NCI-H226 (cell line): ENCODE results near the gene CREBZF.
"Not testable (repeated sequence)": the region's sequence is repeated elsewhere in the genome, so short reads cannot be mapped to it uniquely, and the experiment has no call there.

Experiments
- DNase-seq: peaks from one replicate; pipeline ENCODE4 v3.0.0-alpha.2; 2015

CREBZF gene

GRCh38 chr11:85664615-85665481, at the start of gene CREBZF:
TSS of gene CREBZF (minus strand) at chr11:85665129. CDS start at chr11:85664875, 254 bp downstream.
- DNase-seq: peak; percentile 92

- DNase-seq: no peak
Observed at GRCh38 chr11:85712953-85713352, 48.0 kb upstream of the CREBZF start.

GRCh38 chr11:85710917-85711316, 46.0 kb upstream of the CREBZF start:
- DNase-seq: no peak

DNA sequence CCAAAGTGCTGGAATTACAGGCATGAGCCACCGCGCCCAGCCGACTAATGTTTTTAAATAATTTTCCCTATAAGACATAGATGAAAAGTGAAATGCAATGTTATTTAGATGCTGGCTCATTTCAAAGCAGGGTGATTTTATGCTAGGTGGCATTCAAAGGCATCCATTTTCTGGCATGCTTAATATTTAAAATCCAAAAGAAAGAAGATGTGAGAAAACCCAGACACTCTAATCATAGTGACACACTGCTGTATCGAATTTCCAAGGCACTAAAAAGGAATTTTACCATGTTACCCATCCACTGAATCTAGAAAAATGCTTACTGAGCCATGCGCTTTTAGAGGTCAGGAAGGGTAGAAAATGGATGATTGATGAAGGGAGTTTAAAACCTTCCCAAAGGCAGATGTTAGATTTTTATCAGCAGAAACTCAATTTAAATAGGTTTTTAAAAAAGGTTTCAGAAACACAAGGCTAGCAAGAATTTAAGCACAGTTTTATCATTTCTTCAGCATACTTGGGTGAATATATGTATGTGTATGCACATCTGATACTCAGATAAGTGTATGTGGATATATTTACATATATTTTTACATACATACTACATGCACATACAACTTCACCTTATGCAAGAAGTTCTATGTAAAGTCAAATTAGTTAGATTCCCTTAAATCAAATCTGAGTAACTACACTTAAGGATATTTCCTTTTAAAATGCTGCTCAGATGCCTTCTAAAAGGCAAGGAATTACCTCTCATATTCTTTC, 45.2 kb upstream of the CREBZF start:
- no peak for DNase-seq

GRCh38 chr11:85705800-85706199, 40.9 kb upstream of the CREBZF start:
- no peak for DNase-seq

- DNase-seq: no peak
Observed at GRCh38 chr11:85704967-85705366, 40.0 kb upstream of the CREBZF start.

- DNase-seq: no peak
Observed at GRCh38 chr11:85699957-85700741, 35.2 kb upstream of the CREBZF start.

DNA sequence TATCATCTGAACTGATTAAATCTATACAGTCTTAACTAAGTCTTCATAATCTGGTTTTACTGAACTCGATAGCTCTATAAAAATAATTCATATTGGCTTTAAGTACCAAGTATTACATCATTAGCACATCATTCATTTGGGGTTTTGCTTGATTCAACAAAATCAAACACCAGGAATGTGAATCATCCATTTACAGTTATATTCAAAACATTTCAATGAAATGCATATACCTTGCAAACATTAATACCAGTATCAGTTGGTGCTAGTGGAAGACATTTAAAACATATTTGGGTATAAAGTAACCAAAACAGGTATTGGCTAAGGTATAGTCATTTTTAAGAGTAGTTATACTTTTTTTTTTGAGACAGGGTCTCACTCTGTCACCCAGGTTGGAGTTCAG, 33.3 kb upstream of the CREBZF start:
- DNase-seq: no peak

GRCh38 chr11:85697747-85698146, 32.8 kb upstream of the CREBZF start:
- no peak for DNase-seq

GRCh38 chr11:85695546-85695945, 30.6 kb upstream of the CREBZF start:
- DNase-seq: no peak

GRCh38 chr11:85694385-85694980, 29.6 kb upstream of the CREBZF start:
- DNase-seq: peak; percentile 16

GRCh38 chr11:85685820-85686459, 21.0 kb upstream of the CREBZF start, which contains the start of gene CCDC89:
TSS of gene CCDC89 (minus strand) at chr11:85686195. CDS start at chr11:85686130, 65 bp downstream.
- DNase-seq: peak; percentile 98

DNA sequence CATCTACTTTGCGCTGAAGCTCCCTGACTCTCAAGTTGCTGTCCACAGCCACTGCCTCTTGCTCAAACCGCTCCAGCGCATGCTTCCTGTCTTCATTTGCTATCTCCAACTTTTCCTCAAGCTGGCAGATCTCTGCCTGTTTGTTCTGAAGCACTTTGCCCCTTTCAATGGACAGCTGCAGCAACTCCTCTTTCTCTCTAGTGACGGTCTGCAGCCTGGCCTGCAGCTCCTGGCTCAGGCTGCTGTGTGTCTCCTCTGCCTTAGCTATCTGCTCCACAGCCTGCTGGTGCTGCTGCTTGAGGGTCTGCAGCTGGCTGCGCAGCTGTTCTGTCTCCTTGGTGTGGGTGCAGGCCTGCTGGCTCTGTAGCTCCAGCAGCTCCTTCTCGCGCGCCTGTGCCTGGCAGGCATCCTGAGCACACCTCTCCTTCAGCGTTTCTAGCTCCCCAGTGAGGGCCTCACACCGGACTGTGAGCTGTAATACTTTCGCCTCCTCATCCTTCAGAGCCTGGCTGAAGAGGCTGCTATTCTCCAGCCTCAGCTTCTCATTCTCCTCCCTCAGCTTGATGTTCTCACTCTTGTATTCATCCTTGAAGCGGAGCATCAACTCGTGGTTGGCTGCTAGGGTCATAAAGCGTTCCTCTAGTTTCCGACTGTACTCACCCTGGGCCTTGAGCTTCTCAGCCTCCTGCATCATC, 20.3 kb upstream of the CREBZF start:
- DNase-seq: no peak

GRCh38 chr11:85682330-85683305, 17.7 kb upstream of the CREBZF start:
- no peak for DNase-seq

DNA sequence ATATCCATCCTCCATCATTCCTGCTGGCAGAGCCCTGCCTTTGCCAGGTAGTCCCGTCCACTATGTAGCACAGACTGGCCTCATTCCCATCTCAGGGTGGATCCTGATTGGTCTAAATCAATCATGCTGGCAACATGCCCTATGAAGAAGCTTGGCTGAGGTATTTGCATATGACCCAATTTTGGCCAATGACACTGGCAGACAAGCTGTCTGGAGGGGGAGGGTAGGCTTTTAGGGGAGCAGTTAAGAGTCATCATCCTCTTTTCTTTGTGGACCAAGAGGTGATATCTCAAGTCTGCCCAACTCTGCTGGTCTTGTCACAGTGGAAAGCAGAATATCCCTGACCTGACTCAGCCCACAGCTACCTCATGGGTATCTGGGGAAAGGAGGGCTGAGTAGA, 16.0 kb upstream of the CREBZF start:
- no peak for DNase-seq

DNA sequence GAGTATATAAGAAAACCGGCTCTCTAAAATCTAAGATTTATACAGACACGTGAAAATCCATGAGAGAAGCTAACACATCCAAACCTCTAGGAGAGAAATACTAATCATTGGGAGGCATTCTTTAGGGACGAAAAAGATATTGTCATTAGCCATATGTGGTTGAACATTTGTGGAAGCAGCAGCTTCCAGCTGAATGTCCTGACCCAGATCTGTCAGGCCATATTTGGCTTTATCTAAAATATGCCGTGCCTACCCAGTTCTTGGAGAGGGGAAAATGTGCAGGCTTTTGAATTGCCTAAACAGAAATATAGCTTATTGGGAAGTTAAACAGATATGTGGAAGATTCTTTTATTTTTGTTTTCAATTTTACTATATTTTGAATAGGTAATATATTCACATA, 14.6 kb upstream of the CREBZF start:
- no peak for DNase-seq

DNA sequence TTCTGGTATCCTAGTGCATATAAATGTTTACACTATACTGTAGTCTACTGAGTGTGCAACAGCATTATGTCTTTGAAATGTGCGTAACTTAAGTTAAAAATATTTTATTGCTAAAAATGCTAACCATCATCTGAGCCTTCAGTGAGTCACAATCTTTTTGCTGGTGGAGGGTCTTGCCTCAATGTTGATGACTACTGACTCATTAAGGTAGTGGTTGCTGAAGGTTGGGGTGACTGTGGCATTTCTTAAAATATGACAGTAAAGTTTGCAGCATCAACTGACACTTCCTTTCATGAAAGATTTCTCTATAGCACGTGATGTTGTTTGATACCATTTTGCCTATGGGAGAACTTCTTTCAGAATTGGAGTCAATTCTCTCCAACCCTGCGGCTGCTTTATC, 8.5 kb upstream of the CREBZF start:
- DNase-seq: no peak

DNA sequence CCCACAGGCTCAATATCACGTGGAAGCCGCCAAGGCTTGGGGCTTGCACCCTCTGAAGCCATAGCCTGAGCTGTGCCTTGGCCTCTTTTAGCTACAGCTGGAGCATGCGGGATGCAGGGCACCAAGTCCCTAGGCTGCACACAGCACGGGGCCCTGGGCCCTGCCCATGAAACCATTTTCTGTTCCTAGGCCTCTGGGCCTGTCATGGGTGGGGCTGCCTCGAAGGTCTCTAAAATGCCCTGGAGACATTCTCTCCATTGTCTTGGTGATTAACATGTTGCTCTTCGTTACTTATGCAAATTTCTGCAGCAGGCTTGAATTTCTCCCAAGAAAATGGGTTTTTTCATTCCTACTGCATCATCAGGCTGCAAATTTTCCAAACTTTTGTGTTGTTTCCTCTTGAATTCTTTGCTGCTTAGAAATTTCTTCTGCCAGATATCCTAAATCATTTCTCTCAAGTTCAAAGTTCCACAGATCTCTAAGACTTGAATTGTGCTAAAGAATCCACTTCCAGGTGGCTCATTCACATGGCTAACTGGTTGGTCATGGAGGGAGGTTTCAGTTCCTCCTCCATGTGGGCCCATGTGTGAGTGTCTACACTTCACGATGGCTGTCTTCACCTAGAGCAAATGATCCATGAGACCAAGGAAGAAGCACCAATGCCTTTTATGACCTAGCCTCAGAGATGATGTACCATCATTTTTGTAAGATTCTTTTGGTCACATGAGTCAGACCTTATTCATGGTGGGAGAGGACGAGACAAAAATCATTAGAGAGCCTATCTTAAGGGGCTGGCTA, 7.4 kb upstream of the CREBZF start:
- no peak for DNase-seq

DNA sequence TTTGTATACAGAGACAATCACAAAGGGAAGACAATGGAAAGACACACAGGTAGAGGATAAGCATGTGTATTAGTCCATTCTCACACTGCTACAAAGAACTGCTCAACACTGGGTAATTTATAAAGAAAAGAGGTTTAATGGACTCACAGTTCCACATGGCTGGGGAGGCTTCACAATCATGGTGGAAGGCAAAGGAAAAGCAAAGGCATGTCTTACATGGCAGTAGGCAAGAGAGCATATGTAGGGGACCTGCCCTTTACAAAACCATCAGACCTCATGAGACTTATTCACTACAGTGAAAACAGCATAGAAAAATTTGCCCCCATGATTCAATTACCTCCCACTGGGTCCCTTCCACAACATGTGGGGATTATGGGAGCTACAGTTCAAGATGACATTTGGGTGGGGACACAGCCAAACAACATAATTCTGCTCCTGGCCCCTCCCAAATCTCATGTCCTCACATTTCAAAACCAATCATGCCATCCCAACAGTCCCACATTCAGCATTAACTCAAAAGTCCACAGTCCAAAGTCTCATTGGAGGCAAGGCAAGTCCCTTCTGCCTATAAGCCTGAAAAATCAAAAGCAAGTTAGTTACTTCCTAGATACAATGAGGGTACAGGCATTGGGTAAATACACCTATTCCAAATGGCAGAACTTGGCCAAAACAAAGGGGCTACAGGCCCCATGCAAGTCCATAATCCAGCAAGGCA, 6.2 kb upstream of the CREBZF start:
- DNase-seq: not testable (repeated sequence)
